HG03432 (cell line): ENCODE results near the gene BTBD9.

Source experiments
- ATAC-seq: cut with Tn5 transposase; IDR thresholded peaks from one replicate; pipeline ENCODE4 v1.9.1; 2021; ENCODE audit warnings: mild to moderate bottlenecking, moderate library complexity; ENCODE audit not compliant: unreplicated experiment

Gene BTBD9

GRCh38 chr6:38599966-38600550, 39.7 kb downstream of the BTBD9 start:
- ATAC-seq = no peak

DNA sequence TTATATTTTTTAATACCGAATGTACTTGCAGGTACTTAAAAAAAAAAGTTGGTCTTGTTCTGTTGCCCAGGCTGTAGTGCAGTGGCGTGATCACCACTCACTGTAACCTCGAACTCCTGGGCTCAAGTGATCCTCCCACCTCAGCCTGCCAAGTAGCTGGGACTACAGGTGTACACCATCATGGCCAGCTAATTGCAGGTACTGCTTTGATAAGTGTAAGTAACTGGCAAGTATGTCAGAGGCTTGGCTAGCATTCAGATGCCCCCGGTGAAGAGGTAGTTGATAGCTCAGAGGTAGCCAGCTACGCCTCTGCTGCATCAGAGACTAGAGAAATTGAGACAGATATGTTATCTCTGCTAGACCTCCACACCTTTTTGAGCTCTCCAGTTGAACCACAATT, 40.5 kb downstream of the BTBD9 start:
- ATAC-seq = no peak

DNA sequence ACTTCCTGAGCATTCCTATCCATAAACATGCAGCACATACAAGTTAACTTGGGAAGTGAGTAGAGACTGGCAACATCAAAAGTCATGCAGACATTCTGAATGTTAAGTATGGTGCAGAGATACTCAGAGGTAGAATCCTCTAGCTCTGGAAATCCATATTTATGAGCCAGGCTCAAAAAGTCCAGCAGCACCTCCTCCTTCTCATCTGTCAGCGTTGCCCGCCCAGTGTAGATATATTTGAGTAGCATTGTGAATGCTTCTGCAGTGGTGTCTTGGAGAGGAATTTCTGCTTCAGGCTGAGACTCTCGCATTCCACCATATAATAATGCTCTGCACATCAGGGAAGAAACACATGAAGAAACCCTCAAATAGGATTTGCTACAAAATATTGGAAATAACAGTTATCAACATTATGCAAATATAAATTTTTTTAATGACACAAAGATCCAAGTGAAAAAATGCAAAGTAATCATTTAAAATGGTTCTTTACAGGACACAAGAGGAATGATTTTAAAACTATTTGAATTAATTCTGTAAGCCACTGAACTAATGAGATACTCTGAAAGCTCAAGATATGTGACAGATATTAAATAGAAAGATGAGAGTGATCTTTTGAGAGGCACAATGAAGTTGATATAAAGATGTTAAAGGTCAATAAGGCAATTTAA, 45.6 kb downstream of the BTBD9 start:
- ATAC-seq = no peak

GRCh38 chr6:38593409-38593808, 46.3 kb downstream of the BTBD9 start:
- no peak for ATAC-seq

DNA sequence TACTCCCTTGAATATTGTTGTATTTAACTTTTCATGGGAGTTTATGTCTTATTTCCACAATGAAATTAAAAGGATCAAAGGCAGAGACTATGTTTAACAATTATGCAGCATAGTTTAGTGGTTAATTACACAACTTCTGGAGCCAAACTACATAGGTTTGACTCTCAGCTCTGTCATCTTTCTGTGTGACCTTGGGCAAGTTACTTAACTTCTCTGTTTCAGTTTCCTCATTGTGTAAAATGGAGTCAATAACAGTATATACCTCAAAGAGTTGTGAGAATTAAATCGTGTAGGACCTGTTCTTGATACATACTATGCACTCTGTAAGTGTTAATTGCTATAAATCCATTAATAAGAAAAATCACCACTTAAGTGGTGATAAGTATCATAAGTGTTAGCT, 48.3 kb downstream of the BTBD9 start:
- ATAC-seq = no peak

GRCh38 chr6:38589367-38589720, 50.4 kb downstream of the BTBD9 start:
- ATAC-seq = no peak

DNA sequence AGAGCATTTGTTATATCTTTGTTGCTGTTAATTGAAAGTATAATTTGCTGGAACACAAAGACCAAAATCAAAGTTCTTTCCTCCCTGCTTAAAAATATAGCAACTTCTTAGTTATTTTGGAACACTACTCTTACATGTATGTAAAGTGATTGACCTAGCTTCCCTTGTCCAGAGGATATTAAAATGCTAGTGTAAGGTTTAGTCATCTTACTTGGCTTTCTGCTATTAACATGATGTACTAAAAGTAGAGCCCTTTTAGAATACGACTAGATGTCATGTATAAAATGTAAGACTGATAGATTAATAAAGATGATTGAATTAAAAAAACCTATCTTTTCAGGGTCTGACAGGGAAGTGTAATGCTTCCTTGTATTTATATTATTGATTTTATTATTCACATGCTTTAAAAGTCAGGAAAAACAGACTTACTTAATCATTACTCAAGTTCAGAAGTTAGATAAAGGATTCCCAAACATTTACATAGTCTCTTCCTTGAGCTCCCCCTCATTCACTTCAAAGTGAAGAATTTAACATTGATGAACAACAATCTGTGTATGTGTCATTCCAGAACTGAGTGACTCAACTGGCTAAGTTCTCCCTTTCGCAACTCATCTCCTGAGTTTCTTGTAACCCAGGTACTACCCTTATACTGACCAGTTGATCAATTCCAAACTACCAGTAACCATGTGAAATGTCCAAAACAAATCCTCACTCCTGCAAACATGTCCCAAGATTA, 50.9 kb downstream of the BTBD9 start:
- no peak for ATAC-seq

- ATAC-seq = no peak
Observed at GRCh38 chr6:38587766-38588362, 51.9 kb downstream of the BTBD9 start.

- no peak for ATAC-seq
Observed at GRCh38 chr6:38586992-38587391, 52.7 kb downstream of the BTBD9 start.

DNA sequence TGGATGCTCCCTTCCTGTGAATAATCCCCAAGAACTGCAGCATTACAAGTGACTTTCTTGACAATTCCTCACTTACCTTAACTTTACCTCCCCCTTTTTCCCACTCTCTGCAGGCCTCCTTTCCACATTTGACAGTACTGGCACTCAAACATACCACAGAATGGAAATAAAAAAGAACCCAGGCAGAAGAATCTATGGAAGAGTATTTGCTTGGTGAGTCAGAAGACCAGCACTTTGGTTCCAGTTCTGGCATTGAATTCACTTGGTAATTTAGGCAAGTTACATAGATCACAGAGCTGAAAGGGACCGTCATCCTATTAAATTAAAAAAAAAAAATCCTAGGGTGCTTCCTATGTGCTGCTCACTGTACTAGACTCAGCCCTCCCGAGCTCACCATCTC, 55.0 kb downstream of the BTBD9 start:
- ATAC-seq = no peak

- no peak for ATAC-seq
Observed at GRCh38 chr6:38583523-38583922, 56.2 kb downstream of the BTBD9 start.

DNA sequence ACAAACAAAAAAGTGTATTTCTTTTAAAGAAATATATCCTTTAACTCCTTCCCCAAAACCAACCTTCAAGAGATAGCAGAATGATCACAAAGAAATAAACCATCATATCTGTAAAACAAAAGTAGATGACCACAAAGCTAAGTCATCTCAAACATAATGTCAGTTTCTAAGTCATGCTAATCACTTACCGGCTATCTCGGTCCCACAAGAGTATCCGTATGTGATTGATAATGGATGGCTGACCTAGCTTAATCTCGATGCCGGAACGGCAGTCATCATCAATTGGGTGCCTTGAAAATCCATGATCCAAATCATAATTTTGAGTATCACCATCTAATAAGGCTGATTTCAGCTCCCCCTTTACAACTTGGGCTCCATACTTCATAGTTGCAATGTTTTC, 59.7 kb downstream of the BTBD9 start:
- ATAC-seq = no peak

- no peak for ATAC-seq
Observed at GRCh38 chr6:38579010-38579628, 60.6 kb downstream of the BTBD9 start.

GRCh38 chr6:38578075-38578474, 61.7 kb downstream of the BTBD9 start:
- no peak for ATAC-seq

GRCh38 chr6:38577492-38577891, 62.2 kb downstream of the BTBD9 start:
- ATAC-seq = no peak

- no peak for ATAC-seq
Observed at GRCh38 chr6:38573801-38574395, 65.8 kb downstream of the BTBD9 start.

DNA sequence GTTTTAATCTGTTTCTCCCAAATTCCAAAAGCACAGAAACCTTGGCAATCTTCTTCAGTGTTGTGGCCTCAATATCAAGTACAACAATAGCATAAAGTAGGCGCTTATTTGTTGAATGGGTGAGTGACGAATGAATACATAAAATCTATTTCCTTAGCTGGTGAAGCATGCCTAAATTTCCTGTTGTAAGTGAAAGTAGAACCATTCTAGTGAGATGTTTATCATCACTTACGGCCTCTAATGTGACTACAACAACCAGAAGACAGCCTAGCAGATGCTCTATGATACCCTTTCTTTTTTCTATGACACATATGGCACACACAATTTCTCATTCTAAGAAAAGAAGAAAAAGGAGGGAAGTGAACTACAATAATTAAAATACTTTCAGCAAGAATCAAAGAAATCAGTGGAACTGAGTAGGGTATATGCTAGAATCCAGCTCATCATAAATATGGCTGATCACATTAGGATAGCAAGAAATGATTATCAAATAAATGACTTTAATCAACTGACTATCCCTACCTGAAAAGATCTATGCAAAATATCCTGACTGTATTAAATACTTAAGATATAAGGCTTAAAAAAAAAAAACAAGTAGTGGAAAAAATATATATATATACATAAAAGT, 67.4 kb downstream of the BTBD9 start:
- peak; percentile 69 for ATAC-seq

DNA sequence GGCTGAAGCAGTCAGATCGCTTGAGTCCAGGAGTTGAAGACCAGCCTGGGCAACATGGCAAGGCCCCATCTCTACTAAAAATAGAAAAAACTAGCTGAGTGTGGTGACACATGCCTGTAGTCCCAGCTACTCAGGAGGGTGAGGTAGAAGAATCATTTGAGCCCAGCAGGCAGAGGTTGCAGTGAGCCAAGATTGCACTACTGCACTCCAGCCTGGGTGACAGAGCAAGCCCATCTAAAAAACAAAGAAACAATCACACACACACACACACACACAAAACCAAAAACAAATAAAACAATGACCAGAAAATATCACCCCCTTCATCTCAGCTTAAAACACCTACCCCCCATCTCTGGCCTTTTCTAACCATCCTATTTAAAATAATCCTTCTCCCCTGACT, 68.0 kb downstream of the BTBD9 start:
- ATAC-seq = no peak

GRCh38 chr6:38570750-38571149, 69.0 kb downstream of the BTBD9 start:
- ATAC-seq = no peak

DNA sequence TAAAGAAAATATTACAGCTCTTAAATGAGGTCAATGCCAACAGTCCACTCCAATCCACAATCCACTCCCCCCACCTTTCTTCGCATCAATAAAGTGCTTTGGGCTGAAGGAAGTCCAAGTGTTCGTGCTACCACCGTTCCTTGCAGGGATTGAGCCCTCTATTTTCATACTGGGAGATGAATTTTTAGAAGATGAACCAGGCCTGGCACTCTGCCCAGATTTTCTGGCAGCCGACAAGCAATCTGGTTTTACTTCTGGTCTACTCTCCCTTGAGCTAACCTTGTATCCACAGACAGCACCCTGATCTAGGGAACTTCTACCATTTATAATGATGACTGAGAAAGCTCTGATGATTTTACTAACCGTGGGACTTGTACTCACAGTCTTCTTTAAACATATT, 72.3 kb downstream of the BTBD9 start:
- no peak for ATAC-seq
